HEK293 (cell line): ENCODE data around the gene NBPF1.

ENCODE experiments used
- CTCF ChIA-PET: fragments of 350-600 bp; formaldehyde crosslinking; extraction: SDS; loops from one replicate; lab custom pipeline; 2021; ENCODE audit warnings: antibody characterized with exemption; lab: Yijun Ruan, JAX
- POLR2A ChIA-PET: fragments of 300-600 bp; formaldehyde crosslinking; extraction: SDS; loops from one replicate; lab custom pipeline; 2020; ENCODE audit warnings: antibody characterized with exemption, inconsistent platforms; lab: Yijun Ruan, JAX
- H3K27ac ChIP-seq: fragments of 200-500 bp; sonication (Bioruptor generic); 2 replicates; pipeline ENCODE4 v1.5.1; 2014; ENCODE audit warnings: low read depth, low read length, control low read depth, inconsistent platforms; ENCODE audit errors: extremely low read depth
- H3K36me3 ChIP-seq, 2 experiments: fragments of 200-500 bp in 1 of 2; sonication (Bioruptor generic) in 1 of 2; 1 replicate in 1 of 2; 2 replicates in 1 of 2; pipeline ENCODE4 v1.5.1; 2014 to 2017; ENCODE audit warnings: inconsistent platforms in 2 of 2, low read length in 2 of 2; ENCODE audit not compliant: control insufficient read depth in 2 of 2, insufficient read depth in 1 of 2
- H3K4me1 ChIP-seq: fragments of 200-500 bp; sonication (Bioruptor generic); 2 replicates; pipeline ENCODE4 v1.5.1; 2014; ENCODE audit warnings: mild to moderate bottlenecking, low read length, inconsistent platforms; ENCODE audit not compliant: control insufficient read depth, insufficient read depth
- H3K4me3 ChIP-seq: 2 replicates; pipeline ENCODE4 v1.5.1; 2011; ENCODE audit warnings: low read depth, mild to moderate bottlenecking, control low read depth, low read length, moderate library complexity
- H3K9me3 ChIP-seq: fragments of 200-500 bp; sonication (Bioruptor generic); 2 replicates; pipeline ENCODE4 v1.5.1; 2014; ENCODE audit warnings: low read depth, low read length, inconsistent platforms; ENCODE audit not compliant: control insufficient read depth, insufficient read depth
- BCL11A ChIP-seq: fragments of 450-650 bp; formaldehyde crosslinking; IDR thresholded peaks from 2 replicates; pipeline ENCODE4 v1.5.1; 2016; ENCODE audit warnings: low read depth, missing biosample characterization, missing genetic modification characterization
- FEZF1 ChIP-seq: fragments of 450-650 bp; formaldehyde crosslinking; IDR thresholded peaks from 2 replicates; pipeline ENCODE4 v1.5.1; 2016; ENCODE audit warnings: missing biosample characterization, missing genetic modification characterization
- IKZF3 ChIP-seq: fragments of 450-650 bp; IDR thresholded peaks from 2 replicates; pipeline ENCODE4 v1.5.0; 2018; ENCODE audit warnings: missing biosample characterization, mild to moderate bottlenecking, missing genetic modification characterization, moderate library complexity
- MYNN ChIP-seq: fragments of 450-650 bp; formaldehyde crosslinking; IDR thresholded peaks from 2 replicates; pipeline ENCODE4 v1.5.1; 2016; ENCODE audit warnings: missing biosample characterization, missing genetic modification characterization, borderline replicate concordance
- MZF1 ChIP-seq: fragments of 450-650 bp; formaldehyde crosslinking; IDR thresholded peaks from 2 replicates; pipeline ENCODE4 v1.5.1; 2017; ENCODE audit warnings: missing biosample characterization, missing genetic modification characterization, borderline replicate concordance
- TCF7L2 ChIP-seq: IDR thresholded peaks from 2 replicates; pipeline ENCODE4 v1.6.1; 2011; ENCODE audit warnings: low read depth, mild to moderate bottlenecking, inconsistent platforms, low read length, moderate library complexity, borderline replicate concordance
- TSHZ1 ChIP-seq: fragments of 450-650 bp; formaldehyde crosslinking; IDR thresholded peaks from 2 replicates; pipeline ENCODE4 v1.5.1; 2016; ENCODE audit warnings: missing biosample characterization, missing genetic modification characterization, borderline replicate concordance
- WT1 ChIP-seq: fragments of 450-650 bp; formaldehyde crosslinking; IDR thresholded peaks from 2 replicates; pipeline ENCODE4 v1.5.1; 2016; ENCODE audit warnings: missing biosample characterization, missing genetic modification characterization
- ZBTB26 ChIP-seq: fragments of 450-650 bp; formaldehyde crosslinking; optimal IDR thresholded peaks from 2 replicates; pipeline ENCODE3; 2016; ENCODE audit warnings: missing biosample characterization, mild to moderate bottlenecking, missing genetic modification characterization
- ZNF174 ChIP-seq: fragments of 450-650 bp; formaldehyde crosslinking; IDR thresholded peaks from 2 replicates; pipeline ENCODE4 v1.5.0; 2017; ENCODE audit warnings: missing biosample characterization, mild to moderate bottlenecking, missing genetic modification characterization
- ZNF175 ChIP-seq: fragments of 450-650 bp; formaldehyde crosslinking; IDR thresholded peaks from 2 replicates; pipeline ENCODE4 v1.5.1; 2016; ENCODE audit warnings: missing biosample characterization, missing genetic modification characterization
- ZNF366 ChIP-seq: fragments of 450-650 bp; formaldehyde crosslinking; conservative IDR thresholded peaks from 2 replicates; pipeline ENCODE4 v1.5.1; 2016; ENCODE audit warnings: missing biosample characterization, missing genetic modification characterization
- ZNF391 ChIP-seq: fragments of 450-650 bp; formaldehyde crosslinking; IDR thresholded peaks from 2 replicates; pipeline ENCODE4 v1.5.1; 2016; ENCODE audit warnings: low read depth, missing biosample characterization, missing genetic modification characterization, borderline replicate concordance
- ZNF510 ChIP-seq: fragments of 450-650 bp; formaldehyde crosslinking; IDR thresholded peaks from 2 replicates; pipeline ENCODE4 v1.5.1; 2018; ENCODE audit warnings: mild to moderate bottlenecking, missing genetic modification characterization, missing biosample characterization; ENCODE audit not compliant: insufficient replicate concordance
- ZNF529 ChIP-seq: fragments of 450-650 bp; formaldehyde crosslinking; IDR thresholded peaks from 2 replicates; pipeline ENCODE4 v1.5.1; 2017; ENCODE audit warnings: missing genetic modification characterization, missing biosample characterization; ENCODE audit not compliant: insufficient replicate concordance
- ZNF544 ChIP-seq: fragments of 450-650 bp; formaldehyde crosslinking; IDR thresholded peaks from 2 replicates; pipeline ENCODE4 v1.5.0; 2017; ENCODE audit warnings: missing biosample characterization, missing genetic modification characterization
- ZNF596 ChIP-seq: fragments of 450-650 bp; IDR thresholded peaks from 2 replicates; pipeline ENCODE4 v1.5.0; 2018; ENCODE audit warnings: missing biosample characterization, mild to moderate bottlenecking, missing genetic modification characterization, moderate library complexity
- ZNF626 ChIP-seq: fragments of 450-650 bp; sonication (Bioruptor Pico); formaldehyde crosslinking; IDR thresholded peaks from 2 replicates; pipeline ENCODE4 v1.5.1; 2018; ENCODE audit warnings: missing biosample characterization, missing genetic modification characterization, inconsistent platforms
- ZNF639 ChIP-seq: fragments of 450-650 bp; formaldehyde crosslinking; IDR thresholded peaks from 2 replicates; pipeline ENCODE4 v1.5.1; 2016; ENCODE audit warnings: missing biosample characterization, missing genetic modification characterization
- ZNF707 ChIP-seq: fragments of 450-650 bp; formaldehyde crosslinking; IDR thresholded peaks from 2 replicates; pipeline ENCODE4 v1.5.1; 2016; ENCODE audit warnings: missing biosample characterization, missing genetic modification characterization
- ZNF768 ChIP-seq: fragments of 450-650 bp; formaldehyde crosslinking; IDR thresholded peaks from 2 replicates; pipeline ENCODE4 v1.5.1; 2018; ENCODE audit warnings: missing biosample characterization, mild to moderate bottlenecking, missing genetic modification characterization
- ZNF792 ChIP-seq: fragments of 450-650 bp; formaldehyde crosslinking; IDR thresholded peaks from 2 replicates; pipeline ENCODE4 v1.5.1; 2016; ENCODE audit warnings: missing biosample characterization, missing genetic modification characterization

NBPF1 gene

GRCh38 chr1:16617778-16618580 is 4.6 kb upstream of the NBPF1 start (continued):
- TF ChIP-seq TCF7L2 (no peak), ZNF768 (tag by site-specific recombination) (no peak)

- no peak overlapping the region for H3K4me3 ChIP-seq
- TF ChIP-seq ZNF510 (no peak), ZNF707 (tag by site-specific recombination) (no peak), ZNF792 (no peak), ZBTB26 (tag by site-specific recombination) (no peak), WT1 (tag by site-specific recombination) (no peak), ZNF366 (tag by site-specific recombination) (no peak), FEZF1 (tag by site-specific recombination) (no peak)
- TF ChIP-seq, all 188 proteins: peak for 0
- Histone ChIP-seq H3K9me3 (no peaks in the 10 kb centered on the region), H3K36me3 (peaks cover 0 to 38% of the 10 kb centered on the region in 2 experiments; a peak in 2 of 3 replicates), H3K4me1 (peaks cover 10% of the 10 kb centered on the region), H3K27ac (no peak overlapping the region)
- ChIA-PET CTCF (interaction anchor here (0.7 to 2.6 kb wide), 5 partner anchors 25 to 343 kb away, joined by 3 to 10 read pairs (median 3); no protein-coding TSS in a partner anchor), POLR2A (interaction anchor here (1.6 kb wide), 1 partner anchor 288 kb away, joined by 6 read pairs; no protein-coding TSS in a partner anchor)
Measured at GRCh38 chr1:16617114-16617631, 3.8 kb upstream of the NBPF1 start.

GRCh38 chr1:16615253-16616252 is 2.2 kb upstream of the NBPF1 start:
- peaks cover 0 to 27% of the 10 kb centered on the region in 2 experiments; a peak in 2 of 3 replicates for H3K36me3 ChIP-seq
- H3K4me1 ChIP-seq = peaks cover 13% of the 10 kb centered on the region
- ChIA-PET CTCF (interaction anchor here (0.6 to 4.1 kb wide), 10 partner anchors 9 to 653 kb away, joined by 3 to 23 read pairs (median 4); no protein-coding TSS in a partner anchor), POLR2A (interaction anchor here (1.0 to 1.6 kb wide), 2 partner anchors 9 to 289 kb away, joined by 5 to 6 read pairs; no protein-coding TSS in a partner anchor)
- no peak overlapping the region for H3K4me3 ChIP-seq
- H3K9me3 ChIP-seq = no peaks in the 10 kb centered on the region
- no peak overlapping the region for H3K27ac ChIP-seq
- TF ChIP-seq ZNF391 (tag by site-specific recombination) = no peak
- no peak for TF ChIP-seq TSHZ1
- 0 out of 2 replicates have a peak, but pooled peaks have one; percentile 10 for TF ChIP-seq MZF1
- no peak for TF ChIP-seq BCL11A
- TF ChIP-seq ZNF626 (tag by site-specific recombination) = no peak
- TF ChIP-seq ZNF529 = no peak
- TF ChIP-seq ZNF596 (tag by site-specific recombination) = peak; percentile 52; the same call in 1 of the 2 replicates
- no peak for TF ChIP-seq IKZF3 (tag by site-specific recombination)
- TF ChIP-seq ZNF544 (tag by site-specific recombination) = no peak
- no peak for TF ChIP-seq MYNN
- TF ChIP-seq ZNF174 = no peak
- no peak for TF ChIP-seq ZNF639 (tag by site-specific recombination)
- TF ChIP-seq ZNF175 (tag by site-specific recombination) = no peak
